WTC11 (cell line): ENCODE measurements around the gene CCDC116. TPM values are rescaled to one million over a fixed set of nuclear protein-coding genes. Genes with fewer than 3 reads are reported as not detected.
A peak's percentile ranks its signal among the peaks of the same experiment; 100 is the strongest.

Source experiments
- ATAC-seq: fragments of 200-7000 bp; cut with Tn5 transposase; 2 replicates; pipeline ENCODE4 v1.10.0; 2021; ENCODE audit warnings: mild to moderate bottlenecking, moderate library complexity
- CTCF ChIA-PET: fragments of 300-600 bp; sonication (Branson Sonifier 250); formaldehyde crosslinking; loops from one replicate; lab custom pipeline; 2021; ENCODE audit warnings: antibody characterized with exemption; lab: Charles Lee
- POLR2A ChIA-PET: fragments of 350-600 bp; sonication (Branson Sonifier 250); formaldehyde crosslinking; loops from one replicate; lab custom pipeline; 2021; ENCODE audit warnings: antibody characterized with exemption; lab: Charles Lee
- DNase-seq: peaks from one replicate; pipeline ENCODE4 v3.0.0; 2021; ENCODE audit warnings: low spot score
- H3K27ac Mint-ChIP-seq: 2 replicates; pipeline ENCODE4 v1.8.0; 2021; ENCODE audit warnings: mixed read lengths
- H3K27me3 Mint-ChIP-seq: 2 replicates; pipeline ENCODE4 v1.8.0; 2021; ENCODE audit warnings: low read depth, mild to moderate bottlenecking, moderate library complexity, mixed read lengths
- H3K36me3 Mint-ChIP-seq: 2 replicates; pipeline ENCODE4 v1.8.0; 2021; ENCODE audit warnings: mixed read lengths
- H3K4me1 Mint-ChIP-seq: 2 replicates; pipeline ENCODE4 v1.8.0; 2022; ENCODE audit warnings: mixed read lengths
- H3K4me3 Mint-ChIP-seq: 2 replicates; pipeline ENCODE4 v1.8.0; 2021; ENCODE audit warnings: mild to moderate bottlenecking, moderate library complexity, mixed read lengths
- H3K9me3 Mint-ChIP-seq: 2 replicates; pipeline ENCODE4 v1.8.0; 2021; ENCODE audit warnings: mixed read lengths
- AFF4 ChIP-seq: sonication (generic); formaldehyde crosslinking; IDR thresholded peaks from 2 replicates; pipeline ENCODE4 v1.8.1; 2023; ENCODE audit warnings: mild to moderate bottlenecking, missing genetic modification reagents, borderline replicate concordance
- ARID4B ChIP-seq: sonication (generic); formaldehyde crosslinking; IDR thresholded peaks from 2 replicates; pipeline ENCODE4 v1.8.0; 2023; ENCODE audit warnings: missing genetic modification reagents, mild to moderate bottlenecking, borderline replicate concordance
- E2F5 ChIP-seq: sonication (generic); formaldehyde crosslinking; IDR thresholded peaks from 2 replicates; pipeline ENCODE4 v1.8.1; 2022; ENCODE audit warnings: mild to moderate bottlenecking, moderate library complexity, missing genetic modification reagents
- ELF4 ChIP-seq: sonication (generic); formaldehyde crosslinking; IDR thresholded peaks from 2 replicates; pipeline ENCODE4 v1.8.1; 2022; ENCODE audit warnings: low read depth, mild to moderate bottlenecking, moderate library complexity, missing genetic modification reagents
- GRHL2 ChIP-seq: fragments of 250-450 bp; sonication (Bioruptor Pico); IDR thresholded peaks from 2 replicates; pipeline ENCODE4 v1.8.0; 2022; ENCODE audit warnings: mild to moderate bottlenecking, moderate library complexity; ENCODE audit not compliant: insufficient replicate concordance, severe bottlenecking
- HMGXB4 ChIP-seq: sonication (generic); formaldehyde crosslinking; IDR thresholded peaks from 2 replicates; pipeline ENCODE4 v1.8.1; 2023; ENCODE audit warnings: mild to moderate bottlenecking, moderate library complexity, missing genetic modification reagents
- JAZF1 ChIP-seq: fragments of 250-450 bp; sonication (Bioruptor Pico); IDR thresholded peaks from 2 replicates; pipeline ENCODE4 v1.9.0; 2021; ENCODE audit warnings: moderate library complexity, mild to moderate bottlenecking, inconsistent platforms
- JUN ChIP-seq: sonication (generic); formaldehyde crosslinking; IDR thresholded peaks from 2 replicates; pipeline ENCODE4 v1.8.0; 2023; ENCODE audit warnings: mild to moderate bottlenecking, missing genetic modification reagents
- KAT7 ChIP-seq: sonication (generic); formaldehyde crosslinking; IDR thresholded peaks from 2 replicates; pipeline ENCODE4 v1.8.1; 2023; ENCODE audit warnings: missing genetic modification reagents, mild to moderate bottlenecking, borderline replicate concordance
- MYBL2 ChIP-seq: sonication (generic); formaldehyde crosslinking; IDR thresholded peaks from 2 replicates; pipeline ENCODE4 v1.8.1; 2023; ENCODE audit warnings: mild to moderate bottlenecking, moderate library complexity, missing genetic modification reagents
- NFATC4 ChIP-seq: fragments of 250-450 bp; sonication (Bioruptor Pico); IDR thresholded peaks from 2 replicates; pipeline ENCODE4 v1.9.0; 2021; ENCODE audit warnings: mild to moderate bottlenecking
- NR2C2 ChIP-seq: sonication (generic); formaldehyde crosslinking; IDR thresholded peaks from 2 replicates; pipeline ENCODE4 v1.8.0; 2022; ENCODE audit warnings: mild to moderate bottlenecking, missing genetic modification reagents
- SP1 ChIP-seq: sonication (generic); formaldehyde crosslinking; conservative IDR thresholded peaks from 2 replicates; pipeline ENCODE4 v1.8.1; 2022; ENCODE audit warnings: missing genetic modification reagents
- TCF7 ChIP-seq: sonication (generic); formaldehyde crosslinking; IDR thresholded peaks from 2 replicates; pipeline ENCODE4 v1.8.0; 2022; ENCODE audit warnings: mild to moderate bottlenecking, low read depth, missing genetic modification reagents, moderate library complexity
- ZBTB21 ChIP-seq: sonication (generic); formaldehyde crosslinking; IDR thresholded peaks from 2 replicates; pipeline ENCODE4 v1.8.1; 2023; ENCODE audit warnings: mild to moderate bottlenecking, missing genetic modification reagents, borderline replicate concordance
- ZNF121 ChIP-seq: sonication (generic); formaldehyde crosslinking; IDR thresholded peaks from 2 replicates; pipeline ENCODE4 v1.8.0; 2023; ENCODE audit warnings: missing genetic modification reagents
- ZNF232 ChIP-seq: sonication (generic); formaldehyde crosslinking; IDR thresholded peaks from 2 replicates; pipeline ENCODE4 v1.8.0; 2022; ENCODE audit warnings: mild to moderate bottlenecking, missing genetic modification reagents
- ZNF423 ChIP-seq: fragments of 250-450 bp; sonication (Bioruptor Pico); IDR thresholded peaks from 2 replicates; pipeline ENCODE4 v2.1.2; 2022; ENCODE audit warnings: mild to moderate bottlenecking, moderate library complexity
- total RNA-seq: library from RNA; stranded (reverse); gene quantifications from 3 replicates; pipeline ENCODE4 v1.2.3, GENCODE V29; 2021

CCDC116 gene
- total RNA-seq, 1 experiment from 2014 or later = 0.57 TPM

- Mint-ChIP-seq H3K9me3 (no peaks in the 10 kb centered on the region), H3K4me3 (peak overlapping the region; percentile 92), H3K36me3 (peaks cover 30% of the 10 kb centered on the region), H3K4me1 (peaks cover 24% of the 10 kb centered on the region), H3K27ac (peak overlapping the region; percentile 95), H3K27me3 (no peaks in the 10 kb centered on the region)
- no peak for DNase-seq
- 0 out of 2 replicates have a peak, but pooled peaks have one; percentile 1 for ATAC-seq
- POLR2A ChIA-PET = interaction anchor here (2.6 kb wide), 1 partner anchor 9 kb away, joined by 11 read pairs; the partner anchor contains the start of gene SDF2L1
- TF ChIP-seq SP1 (0 out of 2 replicates have a peak, but pooled peaks have one; percentile 8), NR2C2 (CRISPR knock-in tag) (no peak)
- CTCF ChIA-PET = interaction anchor here (1.0 to 4.3 kb wide), 6 partner anchors 9 to 288 kb away, joined by 3 to 40 read pairs (median 4); partner anchors contain the start of genes SDF2L1 and YDJC
Observed at GRCh38 chr22:21650823-21651520, 18.4 kb downstream of the CCDC116 start.

GRCh38 chr22:21651521-21652009 lies 19.0 kb downstream of the CCDC116 start:
- POLR2A ChIA-PET = interaction anchor here (2.6 kb wide), 1 partner anchor 9 kb away, joined by 11 read pairs; the partner anchor contains the start of gene SDF2L1
- TF ChIP-seq JUN (CRISPR knock-in tag) (no peak), MYBL2 (no peak; the same call in 1 of the 2 replicates), ZNF423 (CRISPR knock-in tag) (peak; percentile 72), JAZF1 (peak; percentile 29; the same call in 1 of the 2 replicates), HMGXB4 (no peak; the same call in 1 of the 2 replicates), ZBTB21 (CRISPR knock-in tag) (no peak), KAT7 (peak; percentile 51; the same call in 1 of the 2 replicates)
- ATAC-seq (peak; percentile 9), DNase-seq (no peak)
- Mint-ChIP-seq H3K27me3 (no peaks in the 10 kb centered on the region), H3K4me3 (peak overlapping the region; percentile 92), H3K27ac (peak overlapping the region; percentile 95), H3K4me1 (peaks cover 24% of the 10 kb centered on the region), H3K36me3 (peaks cover 25% of the 10 kb centered on the region), H3K9me3 (no peaks in the 10 kb centered on the region)
- CTCF ChIA-PET = interaction anchor here (1.0 to 4.3 kb wide), 6 partner anchors 9 to 287 kb away, joined by 3 to 40 read pairs (median 4); partner anchors contain the start of genes PPIL2, SDF2L1 and YDJC

- Mint-ChIP-seq H3K27ac (no peak overlapping the region), H3K4me3 (peak overlapping the region; percentile 92), H3K9me3 (no peaks in the 10 kb centered on the region), H3K4me1 (peaks cover 29% of the 10 kb centered on the region), H3K27me3 (no peaks in the 10 kb centered on the region), H3K36me3 (peaks cover 23% of the 10 kb centered on the region)
- DNase-seq (peak; percentile 95), ATAC-seq (peak; percentile 90)
- POLR2A ChIA-PET = interaction anchor here (0.9 to 2.6 kb wide), 2 partner anchors 10 to 46 kb away, joined by 3 to 11 read pairs; partner anchors contain the start of gene SDF2L1
- CTCF ChIA-PET = interaction anchor here (1.0 to 4.3 kb wide), 6 partner anchors 10 to 287 kb away, joined by 3 to 40 read pairs (median 4); partner anchors contain the start of genes PPIL2, SDF2L1 and YDJC
- TF ChIP-seq JAZF1 (no peak), ARID4B (CRISPR knock-in tag) (0 out of 2 replicates have a peak, but pooled peaks have one; percentile 57), GRHL2 (CRISPR knock-in tag) (no peak), ELF4 (no peak), NFATC4 (no peak), ZNF121 (no peak), ZNF232 (CRISPR knock-in tag) (peak; percentile 82; the same call in 1 of the 2 replicates), AFF4 (CRISPR knock-in tag) (no peak), TCF7 (CRISPR knock-in tag) (peak; percentile 14; the same call in 1 of the 2 replicates), SP1 (peak; percentile 60; the same call in 1 of the 2 replicates), E2F5 (CRISPR knock-in tag) (peak; percentile 61)
Observed at GRCh38 chr22:21652010-21652546, 19.5 kb downstream of the CCDC116 start.
